CD14-positive monocyte (primary cell): ENCODE data around the gene LCLAT1. TPM values are rescaled to one million over a fixed set of nuclear protein-coding genes. Genes with fewer than 3 reads are reported as not detected.

ENCODE experiments used
- DNase-seq, 3 donors: peaks; one replicate each; pipeline ENCODE4 v3.0.0-alpha.2; 2011 to 2022
- H2AFZ ChIP-seq: 2 replicates; pipeline ENCODE4 v1.6.0; 2012; ENCODE audit warnings: mild to moderate bottlenecking, low read depth, low read length, inconsistent platforms; ENCODE audit not compliant: insufficient read depth, poor library complexity, severe bottlenecking
- H3K27ac ChIP-seq, 2 donors: 1 replicate in 1 of 2; 2 replicates in 1 of 2; pipeline ENCODE4 v1.5.1; 2012 to 2013; ENCODE audit warnings: low read length in 2 of 2, control low read depth in 1 of 2, inconsistent platforms in 1 of 2, low read depth in 1 of 2, mild to moderate bottlenecking in 1 of 2
- H3K27me3 ChIP-seq, 2 donors: one replicate each; pipeline versions ENCODE4 v1.6.0 to v1.6.1; 2011 to 2013; ENCODE audit warnings: low read length in 2 of 2; ENCODE audit not compliant: control insufficient read depth in 2 of 2, insufficient read depth in 2 of 2
- H3K36me3 ChIP-seq, 2 donors: replicated peaks in 1 of 2; 1 replicate in 1 of 2; 2 replicates in 1 of 2; pipeline versions ENCODE4 v1.5.1 to v1.6.1; 2012 to 2013; ENCODE audit warnings: low read length in 2 of 2, control low read depth in 1 of 2, inconsistent platforms in 1 of 2, mild to moderate bottlenecking in 1 of 2; ENCODE audit not compliant: insufficient read depth in 2 of 2, control insufficient read depth in 1 of 2
- H3K4me1 ChIP-seq, 2 donors: 1 replicate in 1 of 2; 2 replicates in 1 of 2; pipeline versions ENCODE4 v1.5.1 to v1.6.1; 2012 to 2013; ENCODE audit warnings: low read length in 2 of 2, control low read depth in 1 of 2, inconsistent platforms in 1 of 2, mild to moderate bottlenecking in 1 of 2, moderate library complexity in 1 of 2; ENCODE audit not compliant: insufficient read depth in 2 of 2, control insufficient read depth in 1 of 2
- H3K4me2 ChIP-seq: replicated peaks from 2 replicates; pipeline ENCODE3; 2012; ENCODE audit warnings: low read length, moderate library complexity, mild to moderate bottlenecking; ENCODE audit not compliant: poor library complexity, severe bottlenecking; ENCODE audit errors: extremely low read depth
- H3K4me3 ChIP-seq, 3 experiments: fragments of 200-600 bp in 1 of 3; sonication (generic) in 1 of 3; replicated peaks in 1 of 3; 1 replicate in 2 of 3; 2 replicates in 1 of 3; pipeline ENCODE4 v1.5.1; 2011 to 2013; ENCODE audit warnings: low read length in 3 of 3, mild to moderate bottlenecking in 3 of 3, control low read depth in 2 of 3, low read depth in 2 of 3, inconsistent platforms in 1 of 3, moderate library complexity in 1 of 3
- H3K79me2 ChIP-seq: 2 replicates; pipeline ENCODE4 v1.6.0; 2012; ENCODE audit warnings: mild to moderate bottlenecking, control low read depth, inconsistent platforms, low read length, moderate library complexity; ENCODE audit not compliant: insufficient read depth
- H3K9ac ChIP-seq: 2 replicates; pipeline ENCODE4 v1.6.0; 2017; ENCODE audit warnings: low read length, mild to moderate bottlenecking; ENCODE audit not compliant: insufficient read depth, poor library complexity, severe bottlenecking
- H3K9me3 ChIP-seq, 2 donors: replicated peaks in 1 of 2; 1 replicate in 1 of 2; 2 replicates in 1 of 2; pipeline versions ENCODE4 v1.5.1 to v1.6.1; 2012 to 2013; ENCODE audit warnings: low read length in 2 of 2, control low read depth in 1 of 2; ENCODE audit not compliant: control insufficient read depth in 1 of 2, insufficient read depth in 1 of 2
- H4K20me1 ChIP-seq: 2 replicates; pipeline ENCODE4 v1.6.0; 2012; ENCODE audit warnings: mild to moderate bottlenecking, low read length, control low read depth, moderate library complexity; ENCODE audit not compliant: insufficient read depth
- H3K27ac Mint-ChIP-seq, 7 donors: one replicate each; pipeline ENCODE4 v1.8.0; 2020; ENCODE audit warnings: mild to moderate bottlenecking in 7 of 7, mixed read lengths in 7 of 7, moderate library complexity in 6 of 7, inconsistent platforms in 2 of 7
- H3K27me3 Mint-ChIP-seq, 3 donors: one replicate each; pipeline ENCODE4 v1.8.0; 2021 to 2022; ENCODE audit warnings: low read depth in 3 of 3, mild to moderate bottlenecking in 3 of 3, mixed read lengths in 3 of 3, moderate library complexity in 3 of 3, inconsistent platforms in 1 of 3
- H3K36me3 Mint-ChIP-seq, 2 donors: one replicate each; pipeline ENCODE4 v1.8.0; 2020; ENCODE audit warnings: mixed read lengths in 2 of 2, inconsistent platforms in 1 of 2, mild to moderate bottlenecking in 1 of 2
- H3K4me1 Mint-ChIP-seq: one replicate; pipeline ENCODE4 v1.8.0; 2020; ENCODE audit warnings: mild to moderate bottlenecking, mixed read lengths
- H3K4me3 Mint-ChIP-seq, 2 donors: one replicate each; pipeline ENCODE4 v1.8.0; 2020; ENCODE audit warnings: mild to moderate bottlenecking in 2 of 2, mixed read lengths in 2 of 2, moderate library complexity in 1 of 2
- H3K9me3 Mint-ChIP-seq, 7 donors: one replicate each; pipeline ENCODE4 v1.8.0; 2020 to 2022; ENCODE audit warnings: mixed read lengths in 7 of 7, mild to moderate bottlenecking in 6 of 7, moderate library complexity in 6 of 7, inconsistent platforms in 2 of 7
- CTCF ChIP-seq: fragments of 200-600 bp; IDR thresholded peaks from one replicate; pipeline ENCODE4 v1.8.0; 2022; ENCODE audit warnings: antibody characterized with exemption, mild to moderate bottlenecking
- WGBS: methylation state at CpG from one replicate; pipeline ENCODE4 v1.1.5; 2013; ENCODE audit warnings: missing lambda C conversion rate; ENCODE audit not compliant: insufficient coverage; 5-methylcytosine and 5-hydroxymethylcytosine counted together
- intact Hi-C, 2 donors: fragments of 100-400 bp; cut with micrococcal nuclease; formaldehyde crosslinking; loops; one replicate each; pipeline versions ENCODE4 v1.15.0 to v1.15.1; 2023
- polyA plus RNA-seq, 3 donors: library from polyadenylated mRNA; depleted of rRNA in 1 of 3; unstranded in 2 of 3; stranded (reverse) in 1 of 3; fragments of 300-500 nt in 2 of 3; fragments of >200 nt in 1 of 3; fragmentation: Illumina TruSeq in 2 of 3; gene quantifications; 1 replicate in 2 of 3; 2 replicates in 1 of 3; pipeline ENCODE4 v1.2.3, GENCODE V29; 2012 to 2021

The LCLAT1 gene
- polyA plus RNA-seq, 3 donors, result 1.2 to 5.7 (median 1.3) TPM

GRCh38 chr2:30403592-30404312, 43.3 kb upstream of the LCLAT1 start:
- Histone ChIP-seq H3K27me3 (no peaks in the 10 kb centered on the region), H3K4me1 (no peaks in the 10 kb centered on the region), H4K20me1 (no peaks in the 10 kb centered on the region), H3K9me3 (no peaks in the 10 kb centered on the region), H3K4me2 (no peak overlapping the region), H3K79me2 (no peaks in the 10 kb centered on the region), H2AFZ (no peak overlapping the region), H3K4me3 (no peak overlapping the region), H3K27ac (no peak overlapping the region), H3K9ac (no peak overlapping the region), H3K36me3 (no peaks in the 10 kb centered on the region)
- Mint-ChIP-seq H3K27me3 (peaks cover 6 to 14% (median 13%) of the 10 kb centered on the region in 3 donors), H3K27ac (no peak overlapping the region), H3K9me3 (no peaks in the 10 kb centered on the region), H3K36me3 (no peaks in the 10 kb centered on the region), H3K4me3 (no peak overlapping the region), H3K4me1 (peaks cover 5% of the 10 kb centered on the region)
- intact Hi-C loops, result no loop called here
- TF ChIP-seq CTCF, result no peak
- no peak for DNase-seq
- 90% methylated on average over 2 of the region's 7 CpGs for WGBS

- DNase-seq, result no peak
- Mint-ChIP-seq H3K9me3 (no peaks in the 10 kb centered on the region), H3K4me3 (no peak overlapping the region)
Measured at GRCh38 chr2:30404319-30405259, 42.5 kb upstream of the LCLAT1 start.

More at GRCh38 chr2:30404319-30405259, 42.5 kb upstream of the LCLAT1 start:
- 81% methylated on average over 8 of the region's 12 CpGs for WGBS
- no peaks in the 10 kb centered on the region for H3K36me3 Mint-ChIP-seq
- Histone ChIP-seq H3K4me1 (no peaks in the 10 kb centered on the region), H3K4me2 (no peak overlapping the region), H4K20me1 (no peaks in the 10 kb centered on the region), H3K79me2 (no peaks in the 10 kb centered on the region), H3K36me3 (no peaks in the 10 kb centered on the region), H3K9ac (no peak overlapping the region), H3K4me3 (no peak overlapping the region), H3K27me3 (no peaks in the 10 kb centered on the region), H3K27ac (no peak overlapping the region), H2AFZ (no peak overlapping the region), H3K9me3 (no peaks in the 10 kb centered on the region)
- H3K4me1 Mint-ChIP-seq, result peaks cover 5% of the 10 kb centered on the region
- H3K27ac Mint-ChIP-seq, result no peak overlapping the region
- H3K27me3 Mint-ChIP-seq, result peaks cover 6 to 14% (median 14%) of the 10 kb centered on the region in 3 donors
- no peak for TF ChIP-seq CTCF
- intact Hi-C loops, result no loop called here
